DMS 273 (cell line): ENCODE data around the gene RIPPLY3.
A peak's percentile ranks its signal among the peaks of the same experiment; 100 is the strongest.

Source experiments
- DNase-seq: peaks from one replicate; lab custom pipeline; 2025; ENCODE audit not compliant: unreplicated experiment; lab: John Stamatoyannopoulos, UW

The RIPPLY3 gene

GRCh38 chr21:37006486-37007291 is at the start of gene RIPPLY3:
Gene RIPPLY3 (plus strand): TSS chr21:37006702. CDS start chr21:37006773, 71 bp downstream.
- peak; percentile 67 for DNase-seq

GRCh38 chr21:36959020-36959835 is 47.3 kb upstream of the RIPPLY3 start:
- no peak for DNase-seq

- DNase-seq = no peak
These were observed 45.7 kb upstream of the RIPPLY3 start for GRCh38 chr21:36960676-36961284.

- no peak for DNase-seq
These were observed 44.3 kb upstream of the RIPPLY3 start for GRCh38 chr21:36962098-36962780.

- no peak for DNase-seq
These were observed 42.1 kb upstream of the RIPPLY3 start for GRCh38 chr21:36964398-36964797.

GRCh38 chr21:36964827-36965719 is 41.4 kb upstream of the RIPPLY3 start:
- no peak for DNase-seq

- DNase-seq = no peak
These were observed 40.8 kb upstream of the RIPPLY3 start for GRCh38 chr21:36965720-36966065.

- peak; percentile 88 for DNase-seq
These were observed 40.3 kb upstream of the RIPPLY3 start, which contains the start of gene HLCS for GRCh38 chr21:36966066-36966820. Gene HLCS (minus strand): TSS chr21:36966669. CDS start chr21:36966638, 31 bp downstream.

GRCh38 chr21:36966821-36967768 is 39.4 kb upstream of the RIPPLY3 start:
- DNase-seq = peak; percentile 37

GRCh38 chr21:36968414-36968813 is 38.1 kb upstream of the RIPPLY3 start:
- DNase-seq = no peak

- no peak for DNase-seq
These were observed 37.5 kb upstream of the RIPPLY3 start for GRCh38 chr21:36968976-36969375.

GRCh38 chr21:36973986-36974850 is 32.3 kb upstream of the RIPPLY3 start:
- peak; percentile 50 for DNase-seq

GRCh38 chr21:36974851-36975192 is 31.7 kb upstream of the RIPPLY3 start:
- DNase-seq = no peak

GRCh38 chr21:36976228-36976861 is 30.2 kb upstream of the RIPPLY3 start:
- DNase-seq = no peak

- peak; percentile 85 for DNase-seq
These were observed 29.4 kb upstream of the RIPPLY3 start for GRCh38 chr21:36976882-36977651.
